WTC11 (cell line): Measurements from ENCODE around the gene C17orf113.

Experiments
- MLX ChIP-seq: sonication (generic); formaldehyde crosslinking; IDR thresholded peaks from 2 replicates; pipeline ENCODE4 v1.8.1; 2023; ENCODE audit warnings: mild to moderate bottlenecking, missing genetic modification reagents, moderate library complexity
- SMAD4 ChIP-seq: sonication (generic); formaldehyde crosslinking; IDR thresholded peaks from 2 replicates; pipeline ENCODE4 v1.8.0; 2022; ENCODE audit warnings: mild to moderate bottlenecking, missing genetic modification reagents
- SOX15 ChIP-seq: fragments of 250-450 bp; sonication (Bioruptor Pico); IDR thresholded peaks from 2 replicates; pipeline ENCODE4 v1.9.0; 2021; ENCODE audit warnings: mild to moderate bottlenecking
- ZNF121 ChIP-seq: sonication (generic); formaldehyde crosslinking; IDR thresholded peaks from 2 replicates; pipeline ENCODE4 v1.8.0; 2023; ENCODE audit warnings: missing genetic modification reagents
- TF ChIP-seq, protein P1 (sequence below): fragments of 200-600 bp; IDR thresholded peaks from 2 replicates; pipeline ENCODE4 v1.8.0; 2022; ENCODE audit warnings: antibody characterized with exemption
- TF ChIP-seq, protein P2 (sequence below): sonication (generic); formaldehyde crosslinking; IDR thresholded peaks from 2 replicates; pipeline ENCODE4 v1.8.0; 2022; ENCODE audit warnings: mild to moderate bottlenecking, missing genetic modification reagents

GRCh38 chr17:42041619-42042018, 8.8 kb downstream of the C17orf113 start:
- TF ChIP-seq SMAD4 (no peak), MLX (CRISPR knock-in tag) (no peak), ZNF121 (no peak), SOX15 (CRISPR knock-in tag) (no peak)
- TF ChIP-seq, protein P1, sequence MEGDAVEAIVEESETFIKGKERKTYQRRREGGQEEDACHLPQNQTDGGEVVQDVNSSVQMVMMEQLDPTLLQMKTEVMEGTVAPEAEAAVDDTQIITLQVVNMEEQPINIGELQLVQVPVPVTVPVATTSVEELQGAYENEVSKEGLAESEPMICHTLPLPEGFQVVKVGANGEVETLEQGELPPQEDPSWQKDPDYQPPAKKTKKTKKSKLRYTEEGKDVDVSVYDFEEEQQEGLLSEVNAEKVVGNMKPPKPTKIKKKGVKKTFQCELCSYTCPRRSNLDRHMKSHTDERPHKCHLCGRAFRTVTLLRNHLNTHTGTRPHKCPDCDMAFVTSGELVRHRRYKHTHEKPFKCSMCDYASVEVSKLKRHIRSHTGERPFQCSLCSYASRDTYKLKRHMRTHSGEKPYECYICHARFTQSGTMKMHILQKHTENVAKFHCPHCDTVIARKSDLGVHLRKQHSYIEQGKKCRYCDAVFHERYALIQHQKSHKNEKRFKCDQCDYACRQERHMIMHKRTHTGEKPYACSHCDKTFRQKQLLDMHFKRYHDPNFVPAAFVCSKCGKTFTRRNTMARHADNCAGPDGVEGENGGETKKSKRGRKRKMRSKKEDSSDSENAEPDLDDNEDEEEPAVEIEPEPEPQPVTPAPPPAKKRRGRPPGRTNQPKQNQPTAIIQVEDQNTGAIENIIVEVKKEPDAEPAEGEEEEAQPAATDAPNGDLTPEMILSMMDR: no peak
- TF ChIP-seq, protein P2, sequence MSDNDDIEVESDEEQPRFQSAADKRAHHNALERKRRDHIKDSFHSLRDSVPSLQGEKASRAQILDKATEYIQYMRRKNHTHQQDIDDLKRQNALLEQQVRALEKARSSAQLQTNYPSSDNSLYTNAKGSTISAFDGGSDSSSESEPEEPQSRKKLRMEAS: no peak
